Inflammatory macrophage (primary cell): ENCODE results near the gene KIAA1958.

ENCODE experiments used
- DNase-seq, 2 donors: peaks; one replicate each; pipeline ENCODE4 v3.0.0-alpha.2; 2020 to 2022
- total RNA-seq, 18 experiments: gene quantifications; one replicate each; lab custom pipeline; 2026; ENCODE audit warnings: mixed read lengths in 6 of 18, inconsistent platforms in 2 of 18; lab: John Stamatoyannopoulos, UW

KIAA1958 gene
- 2.5 to 10.5 (median 4.9) reads per million in 18 experiments for total RNA-seq

GRCh38 chr9:112486221-112487007 is at the start of gene KIAA1958:
Gene KIAA1958 (plus strand): TSS chr9:112486827. CDS start chr9:112574081, 87,254 bp downstream.
- DNase-seq, result peak; percentile 35 to 68

GRCh38 chr9:112437406-112437805 is 49.2 kb upstream of the KIAA1958 start:
- DNase-seq, result no peak

DNA sequence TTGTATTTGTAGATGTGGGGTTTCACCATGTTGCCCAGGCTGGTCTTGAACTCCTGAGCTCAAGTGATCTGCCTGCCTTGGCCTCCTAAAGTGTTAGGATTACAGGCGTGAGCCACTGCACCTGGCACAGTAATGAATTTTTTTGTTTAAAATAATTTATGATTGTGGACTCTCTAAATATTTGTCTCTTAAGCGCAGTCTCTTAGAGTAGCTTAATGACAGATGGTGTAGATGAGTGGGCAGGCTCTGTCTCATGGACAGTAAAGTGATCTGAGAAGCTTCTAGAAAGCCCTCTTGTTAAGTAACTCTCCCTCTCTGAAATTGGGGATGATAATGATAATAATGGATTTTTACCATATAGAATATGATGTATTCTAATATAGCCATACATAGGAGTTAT is 47.5 kb upstream of the KIAA1958 start:
- DNase-seq, result no peak

GRCh38 chr9:112439825-112440224 is 46.8 kb upstream of the KIAA1958 start:
- no peak for DNase-seq

DNA sequence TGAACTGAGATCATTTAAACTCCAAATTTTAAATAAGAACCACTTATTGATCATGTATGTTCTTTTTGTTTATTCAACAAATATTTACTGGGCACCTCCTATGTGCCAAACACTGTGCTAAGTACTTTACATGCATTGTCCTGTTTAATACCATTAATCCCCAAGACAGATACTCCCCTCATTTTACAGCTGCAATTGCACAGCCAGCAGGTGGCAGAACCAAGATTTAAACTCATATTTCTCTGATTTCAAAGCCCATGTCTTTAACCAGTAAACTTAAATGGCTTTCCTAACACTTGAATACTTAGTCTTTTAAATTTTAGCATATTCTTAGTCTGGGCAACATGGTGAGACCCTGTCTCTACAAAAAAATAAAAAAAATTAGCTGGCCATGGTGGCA is 43.4 kb upstream of the KIAA1958 start:
- DNase-seq, result peak; percentile 16 to 47

- no peak for DNase-seq
Observed at GRCh38 chr9:112443636-112444035, 43.0 kb upstream of the KIAA1958 start.

GRCh38 chr9:112445196-112445595 is 41.4 kb upstream of the KIAA1958 start:
- no peak for DNase-seq

- DNase-seq, result peak; percentile 34 to 45
Observed at GRCh38 chr9:112446080-112446479, 40.5 kb upstream of the KIAA1958 start.

GRCh38 chr9:112446526-112446925 is 40.1 kb upstream of the KIAA1958 start:
- DNase-seq, result no peak

GRCh38 chr9:112447283-112447761 is 39.3 kb upstream of the KIAA1958 start:
- peak; percentile 53 to 59 for DNase-seq

DNA sequence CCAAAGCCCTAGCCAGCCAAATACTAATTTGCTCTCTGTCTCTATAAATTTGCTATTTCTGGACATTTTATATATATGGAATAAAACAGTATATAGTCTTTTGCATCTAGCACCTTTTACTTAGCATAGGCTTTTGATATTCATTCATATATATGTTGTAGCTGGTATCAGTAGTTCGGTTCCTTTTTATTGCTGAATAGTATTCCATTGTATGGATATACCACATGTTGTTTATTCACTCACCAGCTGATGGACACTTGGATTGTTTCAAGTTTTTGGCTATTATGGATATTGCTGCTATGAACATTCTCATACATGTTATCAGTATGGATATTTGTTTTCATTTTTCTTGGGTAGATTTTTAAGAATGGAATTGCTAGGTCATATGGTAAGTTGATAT is 23.8 kb upstream of the KIAA1958 start:
- DNase-seq, result no peak

GRCh38 chr9:112465352-112465751 is 21.3 kb upstream of the KIAA1958 start:
- no peak for DNase-seq

- no peak for DNase-seq
Observed at GRCh38 chr9:112472996-112473395, 13.6 kb upstream of the KIAA1958 start.

- no peak for DNase-seq
Observed at GRCh38 chr9:112473986-112474385, 12.6 kb upstream of the KIAA1958 start.

- DNase-seq, result no peak
Observed at GRCh38 chr9:112475318-112475717, 11.3 kb upstream of the KIAA1958 start.

DNA sequence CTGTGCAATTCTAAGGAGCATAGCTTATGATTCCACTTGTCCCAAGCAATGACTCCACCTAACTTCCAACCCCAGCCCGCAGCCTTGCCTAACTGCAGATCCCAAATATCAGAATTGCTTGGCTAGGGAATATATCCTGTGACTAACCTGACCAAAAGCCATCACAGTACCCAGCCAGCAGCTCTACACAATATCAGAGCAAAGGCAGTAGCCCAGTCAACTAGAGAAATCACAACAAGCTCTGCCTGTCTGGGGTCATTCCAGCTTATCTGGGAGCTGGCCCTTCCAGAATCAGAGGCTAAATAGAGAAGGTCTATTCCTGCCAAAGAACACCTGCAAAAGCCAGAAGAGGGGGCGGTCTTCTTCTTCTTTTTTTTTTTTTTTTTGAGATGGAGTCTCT is 9.3 kb upstream of the KIAA1958 start:
- no peak for DNase-seq

GRCh38 chr9:112479221-112479620 is 7.4 kb upstream of the KIAA1958 start:
- no peak for DNase-seq

GRCh38 chr9:112484607-112485006 is 2.0 kb upstream of the KIAA1958 start:
- DNase-seq, result no peak

- no peak for DNase-seq
Observed at GRCh38 chr9:112485574-112485973, 1.1 kb upstream of the KIAA1958 start.

DNA sequence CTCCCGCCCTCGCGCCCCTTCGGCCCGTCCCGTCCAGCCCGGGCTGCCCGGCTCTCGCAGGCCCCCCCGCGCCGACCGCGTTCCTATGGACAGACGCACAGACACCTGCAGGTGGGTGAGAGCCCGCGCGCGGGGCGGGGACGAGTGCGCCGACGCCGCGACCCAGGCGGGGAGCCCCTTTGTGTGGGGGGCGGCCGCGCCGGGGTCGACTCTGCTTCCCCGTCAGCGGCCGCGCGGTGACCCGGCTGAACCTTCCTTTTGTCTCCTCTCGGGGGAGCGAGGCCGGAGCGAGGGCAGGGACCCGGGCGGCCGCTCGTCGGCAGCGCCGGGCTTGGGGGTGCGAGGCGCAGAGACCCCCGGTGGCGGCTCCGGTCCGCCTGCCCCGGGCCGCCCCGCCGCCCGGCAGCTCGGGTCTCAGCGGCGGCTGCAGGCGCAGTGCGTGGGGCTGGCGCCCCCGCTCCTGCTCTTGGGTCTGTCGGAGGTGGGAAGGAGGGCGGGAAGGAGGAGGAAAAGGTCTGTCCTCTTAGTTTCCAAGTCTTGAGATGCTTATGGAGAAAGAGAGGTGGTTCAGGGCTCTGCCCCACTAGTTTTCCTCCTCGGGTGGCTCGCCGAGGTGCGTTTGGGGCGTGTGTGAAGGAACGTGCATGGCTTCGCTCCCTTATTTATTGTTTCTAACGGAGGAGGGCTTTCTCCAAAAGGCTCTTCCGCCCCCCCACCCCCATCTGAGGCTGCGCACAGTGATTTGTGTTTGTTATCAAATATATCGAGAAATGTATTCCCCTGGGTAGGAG is 576 bp downstream of the KIAA1958 start:
- DNase-seq, result peak in 1 of 2 donors; percentile 9

DNA sequence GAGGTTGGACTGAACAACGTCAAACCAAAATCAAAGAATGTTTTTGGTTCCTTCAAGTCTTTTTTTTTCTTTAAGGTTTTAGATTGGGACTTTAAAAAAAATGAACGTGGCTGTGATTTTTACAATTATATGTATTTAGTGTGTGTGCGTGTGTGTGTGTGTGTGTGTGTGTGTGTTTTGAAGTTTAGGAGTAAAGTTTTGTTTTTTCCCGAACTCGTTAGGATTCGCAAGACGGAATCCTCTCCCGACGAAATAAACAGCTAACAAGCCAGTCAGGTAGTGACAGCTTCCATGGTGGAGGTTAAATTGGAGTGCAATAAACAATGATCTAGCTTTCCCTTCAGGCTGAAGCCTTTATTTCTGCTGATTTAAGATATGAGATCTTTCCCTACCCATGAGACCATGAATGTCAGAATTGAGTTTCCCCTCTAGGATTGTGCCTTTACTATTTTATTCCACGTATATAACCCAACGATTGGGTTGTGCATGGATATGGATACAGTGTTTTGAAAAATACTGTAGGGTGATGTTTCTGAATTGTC is 1.2 kb downstream of the KIAA1958 start:
- no peak for DNase-seq

- no peak for DNase-seq
Observed at GRCh38 chr9:112489039-112489546, 2.5 kb downstream of the KIAA1958 start.
